Right lobe of liver (tissue), 4 donors: ENCODE data around the gene VPS13A.

ENCODE experiments used
- POLR2A ChIP-seq: fragments of 450-650 bp; IDR thresholded peaks from one replicate; pipeline ENCODE4 v1.6.1; 2017; ENCODE audit warnings: antibody characterized with exemption, mild to moderate bottlenecking
- TF ChIP-seq, protein P1 (sequence below), 4 donors: fragments of 200-600 bp in 3 of 4; fragments of 450-650 bp in 1 of 4; IDR thresholded peaks; one replicate each; pipeline versions ENCODE4 v1.5.1 to v1.8.0; 2016 to 2022; ENCODE audit warnings: antibody characterized with exemption in 4 of 4, mild to moderate bottlenecking in 2 of 4
- donor health status: DM: no; HTN: no; CAD: no.
- donor health status: DM: no; HTN: no; CAD: no.
- donor health status: DM: no; HTN: yes; CAD: no.

DNA sequence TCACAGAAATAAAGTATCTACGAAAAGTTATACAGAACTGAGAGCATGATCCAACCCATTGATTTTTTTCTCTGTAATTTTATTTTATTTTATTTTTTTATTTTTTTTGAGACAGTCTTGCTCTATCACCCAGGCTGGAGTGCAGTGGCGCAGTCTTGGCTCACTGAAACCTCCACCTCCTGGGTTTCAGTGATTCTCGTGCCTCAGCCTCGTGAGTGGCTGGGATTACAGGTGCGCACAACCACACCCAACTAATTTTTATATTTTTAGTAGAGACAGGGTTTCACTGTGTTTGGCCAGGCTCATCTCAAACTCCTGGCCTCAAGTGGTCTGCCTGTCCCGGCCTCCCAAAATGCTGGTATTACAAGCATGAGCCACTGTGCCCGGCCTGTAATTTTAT lies 107.3 kb downstream of the VPS13A start:
- TF ChIP-seq, protein P1, sequence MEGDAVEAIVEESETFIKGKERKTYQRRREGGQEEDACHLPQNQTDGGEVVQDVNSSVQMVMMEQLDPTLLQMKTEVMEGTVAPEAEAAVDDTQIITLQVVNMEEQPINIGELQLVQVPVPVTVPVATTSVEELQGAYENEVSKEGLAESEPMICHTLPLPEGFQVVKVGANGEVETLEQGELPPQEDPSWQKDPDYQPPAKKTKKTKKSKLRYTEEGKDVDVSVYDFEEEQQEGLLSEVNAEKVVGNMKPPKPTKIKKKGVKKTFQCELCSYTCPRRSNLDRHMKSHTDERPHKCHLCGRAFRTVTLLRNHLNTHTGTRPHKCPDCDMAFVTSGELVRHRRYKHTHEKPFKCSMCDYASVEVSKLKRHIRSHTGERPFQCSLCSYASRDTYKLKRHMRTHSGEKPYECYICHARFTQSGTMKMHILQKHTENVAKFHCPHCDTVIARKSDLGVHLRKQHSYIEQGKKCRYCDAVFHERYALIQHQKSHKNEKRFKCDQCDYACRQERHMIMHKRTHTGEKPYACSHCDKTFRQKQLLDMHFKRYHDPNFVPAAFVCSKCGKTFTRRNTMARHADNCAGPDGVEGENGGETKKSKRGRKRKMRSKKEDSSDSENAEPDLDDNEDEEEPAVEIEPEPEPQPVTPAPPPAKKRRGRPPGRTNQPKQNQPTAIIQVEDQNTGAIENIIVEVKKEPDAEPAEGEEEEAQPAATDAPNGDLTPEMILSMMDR (IDR thresholded peaks at IDR 0.05), result no peak
- TF ChIP-seq POLR2A, result no peak
